ENCODE measurements around the gene ADRB2. TPM values are rescaled to one million over a fixed set of nuclear protein-coding genes. Genes with fewer than 3 reads are reported as not detected.

The ADRB2 gene
- total and polyA plus RNA-seq, 2 of the 13 experiments (the other 11 are each of a cell fraction or from before 2014, with no cell fraction given), result not detected

DNA sequence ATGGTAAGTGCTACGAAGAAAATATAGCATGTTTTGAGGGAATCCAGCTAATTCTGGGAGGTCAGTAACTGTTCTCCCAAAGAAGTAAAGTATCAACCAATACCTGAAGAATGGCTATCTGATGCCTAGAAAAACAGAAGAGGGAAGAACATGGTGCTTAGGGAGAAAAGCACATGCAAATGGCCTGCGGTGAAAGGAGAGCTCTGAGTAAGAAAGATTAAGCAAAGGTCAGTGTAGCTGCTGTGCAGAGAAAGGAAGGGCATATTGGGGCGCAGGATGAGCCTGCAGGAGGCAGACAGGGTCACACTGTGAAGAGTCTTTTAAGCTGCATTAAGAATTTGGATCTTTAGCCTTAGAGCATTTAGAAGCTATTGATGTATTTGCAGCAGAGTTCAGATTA lies 11.0 kb downstream of the ADRB2 start:
- FAIRE-seq (no peak), DNase-seq (ENCODE audit: low spot score) (no peak), ATAC-seq (no peak)
- in situ Hi-C loops (cut with HindIII; ENCODE audit: extremely low pct_ligation_motif_present, low pct_unique_long_range_greater_than_20kb) (no loop called here), intact Hi-C loops (cut with micrococcal nuclease; ENCODE audit: unreplicated experiment) (no loop called here)
- WGBS (ENCODE audit: low lambda C conversion rate), result 12% methylated on average over 3 of the region's 3 CpGs
- Histone ChIP-seq H4K20me1 (ENCODE audit: insufficient read depth, low read length) (no peaks in the 10 kb centered on the region), H3K4me3 (replicated peaks in 1 of 3; ENCODE audit: insufficient read depth in 1 of 3, low read depth in 2 of 3, low read length in 3 of 3) (no peak overlapping the region), H3K4me1 (ENCODE audit: insufficient read depth, low read length) (no peaks in the 10 kb centered on the region), H3K79me2 (ENCODE audit: insufficient read depth, low read length) (no peaks in the 10 kb centered on the region), H3K36me3 (replicated peaks in 1 of 2; ENCODE audit: control insufficient read depth in 1 of 2, insufficient read depth in 2 of 2, low read length in 2 of 2) (no peaks in the 10 kb centered on the region), H3K9ac (ENCODE audit: insufficient read depth, low read depth, low read length) (no peak overlapping the region), H3K9me3 (ENCODE audit: low read length) (no peaks in the 10 kb centered on the region), H3K4me2 (ENCODE audit: low read depth, low read length) (no peak overlapping the region), H2AFZ (ENCODE audit: low read length) (no peak overlapping the region), H3K27me3 (ENCODE audit: control insufficient read depth in 1 of 2, insufficient read depth in 2 of 2, low read length in 2 of 2) (no peaks in the 10 kb centered on the region), H3K27ac (ENCODE audit: extremely low read length, insufficient read depth, low read length) (no peak overlapping the region)
- TF ChIP-seq MTF1 (CRISPR knock-in tag; IDR thresholded peaks at IDR 0.05), result no peak
- TF ChIP-seq TAF15 (IDR thresholded peaks at IDR 0.05; ENCODE audit: low read depth, low read length, poor library complexity, severe bottlenecking), result no peak
- TF ChIP-seq, protein P1, sequence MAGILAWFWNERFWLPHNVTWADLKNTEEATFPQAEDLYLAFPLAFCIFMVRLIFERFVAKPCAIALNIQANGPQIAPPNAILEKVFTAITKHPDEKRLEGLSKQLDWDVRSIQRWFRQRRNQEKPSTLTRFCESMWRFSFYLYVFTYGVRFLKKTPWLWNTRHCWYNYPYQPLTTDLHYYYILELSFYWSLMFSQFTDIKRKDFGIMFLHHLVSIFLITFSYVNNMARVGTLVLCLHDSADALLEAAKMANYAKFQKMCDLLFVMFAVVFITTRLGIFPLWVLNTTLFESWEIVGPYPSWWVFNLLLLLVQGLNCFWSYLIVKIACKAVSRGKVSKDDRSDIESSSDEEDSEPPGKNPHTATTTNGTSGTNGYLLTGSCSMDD (CRISPR knock-in tag; IDR thresholded peaks at IDR 0.05), result no peak
- TF ChIP-seq MEIS1 (CRISPR knock-in tag; IDR thresholded peaks at IDR 0.05; ENCODE audit: borderline replicate concordance), result no peak
- no peak for TF ChIP-seq ELF3 (CRISPR knock-in tag; IDR thresholded peaks at IDR 0.05)
- TF ChIP-seq REL (CRISPR knock-in tag; conservative IDR thresholded peaks at IDR 0.05), result no peak
- no peak for TF ChIP-seq DR1 (CRISPR knock-in tag; IDR thresholded peaks at IDR 0.05)
- TF ChIP-seq ZNF354B (CRISPR knock-in tag; IDR thresholded peaks at IDR 0.05), result no peak
- TF ChIP-seq RBAK (CRISPR knock-in tag; IDR thresholded peaks at IDR 0.05), result no peak
- TF ChIP-seq, protein P2, sequence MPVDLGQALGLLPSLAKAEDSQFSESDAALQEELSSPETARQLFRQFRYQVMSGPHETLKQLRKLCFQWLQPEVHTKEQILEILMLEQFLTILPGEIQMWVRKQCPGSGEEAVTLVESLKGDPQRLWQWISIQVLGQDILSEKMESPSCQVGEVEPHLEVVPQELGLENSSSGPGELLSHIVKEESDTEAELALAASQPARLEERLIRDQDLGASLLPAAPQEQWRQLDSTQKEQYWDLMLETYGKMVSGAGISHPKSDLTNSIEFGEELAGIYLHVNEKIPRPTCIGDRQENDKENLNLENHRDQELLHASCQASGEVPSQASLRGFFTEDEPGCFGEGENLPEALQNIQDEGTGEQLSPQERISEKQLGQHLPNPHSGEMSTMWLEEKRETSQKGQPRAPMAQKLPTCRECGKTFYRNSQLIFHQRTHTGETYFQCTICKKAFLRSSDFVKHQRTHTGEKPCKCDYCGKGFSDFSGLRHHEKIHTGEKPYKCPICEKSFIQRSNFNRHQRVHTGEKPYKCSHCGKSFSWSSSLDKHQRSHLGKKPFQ (CRISPR knock-in tag; IDR thresholded peaks at IDR 0.05; ENCODE audit: insufficient replicate concordance), result no peak
- TF ChIP-seq ZNF232 (CRISPR knock-in tag; IDR thresholded peaks at IDR 0.05; ENCODE audit: borderline replicate concordance), result no peak
- no peak for TF ChIP-seq BCLAF1 (IDR thresholded peaks at IDR 0.05)
- no peak for TF ChIP-seq ZBTB8A (CRISPR knock-in tag; IDR thresholded peaks at IDR 0.05; ENCODE audit: borderline replicate concordance, low read depth)
- TF ChIP-seq GABPB1 (CRISPR knock-in tag; IDR thresholded peaks at IDR 0.05), result no peak
- TF ChIP-seq ZMYM3 (CRISPR knock-in tag; IDR thresholded peaks at IDR 0.05), result no peak
- ChIA-PET CTCF (ENCODE audit: low intra/inter-chr PET ratio, low total read pairs) (no interaction called here), POLR2A (no interaction called here)
- no TSS peak for BruUV-seq (replicated peaks)

All from HepG2 (cell line).